ENCODE data around the gene ETFRF1.

DNA sequence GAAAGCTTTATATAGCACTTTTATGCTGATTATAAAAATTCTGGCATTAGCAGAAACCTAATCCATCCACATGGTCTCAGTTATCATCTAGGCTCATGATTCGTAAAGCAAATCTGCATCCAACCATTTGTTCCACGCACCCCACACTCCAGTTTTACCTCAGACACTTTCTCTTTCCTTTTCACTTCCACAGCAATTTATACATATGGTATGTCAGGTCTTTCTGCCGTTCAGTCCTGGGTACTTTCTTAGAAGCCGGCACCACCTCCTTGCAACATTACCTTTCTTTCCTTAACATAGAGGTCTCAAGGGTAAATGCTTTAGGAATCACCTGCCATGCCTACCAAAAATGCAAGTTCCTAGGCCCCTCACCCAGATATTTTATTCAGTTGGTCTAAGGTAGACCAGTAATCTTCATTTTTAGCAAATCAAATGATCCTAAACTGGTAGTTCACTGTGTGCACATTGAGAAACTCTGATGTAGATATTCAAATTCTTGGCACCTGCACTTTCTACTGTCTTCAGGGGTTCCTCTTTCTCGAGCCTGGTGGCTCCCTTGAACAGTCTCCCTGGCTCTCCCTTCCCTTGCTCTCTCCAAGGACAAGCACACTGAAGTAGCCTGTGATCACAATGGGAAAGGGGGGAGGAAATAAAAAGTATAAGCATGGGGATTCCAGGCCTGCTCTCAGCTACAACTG, 58.5 kb downstream of the ETFRF1 start:
- TF ChIP-seq CTCF (IDR thresholded peaks at IDR 0.05) (no peak), ZFX (IDR thresholded peaks at IDR 0.05; ENCODE audit: borderline replicate concordance) (no peak)
